Measurements from ENCODE around the gene HECTD2.

HECTD2 gene

GRCh38 chr10:91415816-91416215 lies 5.7 kb downstream of the HECTD2 start:
- H3K9me3 ChIP-seq: no peaks in the 10 kb centered on the region
- DNase-seq: no peak
- no peak overlapping the region for H3K4me3 ChIP-seq
- no peak overlapping the region for H3K27ac ChIP-seq
- H3K36me3 ChIP-seq: no peaks in the 10 kb centered on the region
- intact Hi-C loops (cut with DNase I; ENCODE audit: low total_unique reads): no loop called here
- peaks cover 0 to 56% (median 11%) of the 10 kb centered on the region in 4 donors for H3K4me1 ChIP-seq
- no peaks in the 10 kb centered on the region for H3K27me3 ChIP-seq
- TF ChIP-seq CTCF (IDR thresholded peaks at IDR 0.05): no peak

- H3K4me1 ChIP-seq: peaks cover 0 to 56% (median 11%) of the 10 kb centered on the region in 4 donors
- intact Hi-C loops (cut with DNase I; ENCODE audit: low total_unique reads): no loop called here
- H3K9me3 ChIP-seq: no peaks in the 10 kb centered on the region
- no peak for TF ChIP-seq CTCF (IDR thresholded peaks at IDR 0.05)
- H3K36me3 ChIP-seq: no peaks in the 10 kb centered on the region
- H3K27ac ChIP-seq: no peak overlapping the region
- no peaks in the 10 kb centered on the region for H3K27me3 ChIP-seq
- H3K4me3 ChIP-seq: no peak overlapping the region
- DNase-seq: no peak
Measured at GRCh38 chr10:91416339-91416855, 6.3 kb downstream of the HECTD2 start.

- H3K36me3 ChIP-seq: no peaks in the 10 kb centered on the region
- TF ChIP-seq CTCF (IDR thresholded peaks at IDR 0.05): no peak
- H3K4me1 ChIP-seq: peaks cover 0 to 36% (median 5%) of the 10 kb centered on the region in 4 donors
- no peak overlapping the region for H3K27ac ChIP-seq
- no peak overlapping the region for H3K4me3 ChIP-seq
- intact Hi-C loops (cut with DNase I; ENCODE audit: low total_unique reads): no loop called here
- DNase-seq: no peak
- H3K27me3 ChIP-seq: no peaks in the 10 kb centered on the region
- no peaks in the 10 kb centered on the region for H3K9me3 ChIP-seq
Measured at GRCh38 chr10:91418416-91418815, 8.3 kb downstream of the HECTD2 start.

GRCh38 chr10:91420868-91421267 lies 10.7 kb downstream of the HECTD2 start:
- Histone ChIP-seq H3K9me3 (no peaks in the 10 kb centered on the region), H3K36me3 (peaks cover 0 to 3% (median 0%) of the 10 kb centered on the region in 3 donors), H3K27me3 (no peaks in the 10 kb centered on the region), H3K27ac (no peak overlapping the region), H3K4me3 (no peak overlapping the region), H3K4me1 (peaks cover 0 to 14% (median 3%) of the 10 kb centered on the region in 4 donors)
- TF ChIP-seq CTCF (IDR thresholded peaks at IDR 0.05): no peak
- DNase-seq: no peak
- intact Hi-C loops (cut with DNase I; ENCODE audit: low total_unique reads): no loop called here

GRCh38 chr10:91422915-91423314 lies 12.8 kb downstream of the HECTD2 start:
- Histone ChIP-seq H3K27ac (no peak overlapping the region), H3K36me3 (peaks cover 0 to 3% (median 0%) of the 10 kb centered on the region in 3 donors), H3K4me3 (no peak overlapping the region), H3K27me3 (no peaks in the 10 kb centered on the region), H3K9me3 (no peaks in the 10 kb centered on the region), H3K4me1 (peaks cover 0 to 4% (median 0%) of the 10 kb centered on the region in 4 donors)
- no peak for TF ChIP-seq CTCF (IDR thresholded peaks at IDR 0.05)
- intact Hi-C loops (cut with DNase I; ENCODE audit: low total_unique reads): no loop called here
- no peak for DNase-seq

- TF ChIP-seq CTCF (IDR thresholded peaks at IDR 0.05): no peak
- intact Hi-C loops (cut with DNase I; ENCODE audit: low total_unique reads): no loop called here
- peaks cover 0 to 4% (median 0%) of the 10 kb centered on the region in 4 donors for H3K4me1 ChIP-seq
- no peak for DNase-seq
- no peak overlapping the region for H3K4me3 ChIP-seq
- no peaks in the 10 kb centered on the region for H3K27me3 ChIP-seq
- H3K36me3 ChIP-seq: peaks cover 0 to 3% (median 0%) of the 10 kb centered on the region in 3 donors
- H3K9me3 ChIP-seq: no peaks in the 10 kb centered on the region
- H3K27ac ChIP-seq: no peak overlapping the region
Measured at GRCh38 chr10:91424016-91424415, 13.9 kb downstream of the HECTD2 start.

All from tibial artery (tissue), 4 donors.